Stomach (tissue), 4 donors: Measurements from ENCODE around the gene ASCL2.

ENCODE experiments used
- CTCF ChIP-seq, 7 experiments: fragments of 450-650 bp in 4 of 7; fragments of 200-600 bp in 3 of 7; sonication (generic) in 3 of 7; IDR thresholded peaks; one replicate each; pipeline ENCODE4 v1.5.1; 2016 to 2019; ENCODE audit warnings: antibody characterized with exemption in 7 of 7, control low read depth in 2 of 7, mild to moderate bottlenecking in 1 of 7
- POLR2A ChIP-seq, 4 donors: fragments of 450-650 bp; IDR thresholded peaks; one replicate each; pipeline ENCODE4 v1.6.1; 2016; ENCODE audit warnings: antibody characterized with exemption in 4 of 4, control low read depth in 2 of 4, mild to moderate bottlenecking in 1 of 4, moderate library complexity in 1 of 4
- POLR2AphosphoS5 ChIP-seq, 3 donors: sonication (generic); formaldehyde crosslinking; IDR thresholded peaks; one replicate each; pipeline ENCODE4 v1.6.1; 2016; ENCODE audit warnings: antibody characterized with exemption in 3 of 3

- no peak for TF ChIP-seq CTCF (IDR thresholded peaks at IDR 0.05)
- no peak for TF ChIP-seq POLR2AphosphoS5 (IDR thresholded peaks at IDR 0.05)
- no peak for TF ChIP-seq POLR2A (IDR thresholded peaks at IDR 0.05)
Measured at GRCh38 chr11:2252018-2252417, 18.4 kb downstream of the ASCL2 start.
